SK-N-SH (cell line): ENCODE measurements around the gene AKAP9.

Experiments
- GABPA ChIP-seq: IDR thresholded peaks from 2 replicates; pipeline ENCODE4 v1.4.0; 2012; ENCODE audit warnings: low read depth, mild to moderate bottlenecking
- JUND ChIP-seq: IDR thresholded peaks from 2 replicates; pipeline ENCODE4 v1.4.0; 2012
- POLR2AphosphoS5 ChIP-seq: IDR thresholded peaks from 2 replicates; pipeline ENCODE4 v1.6.1; 2012; ENCODE audit warnings: low read depth, low read length
- TEAD4 ChIP-seq: IDR thresholded peaks from 2 replicates; pipeline ENCODE4 v1.4.0; 2012; ENCODE audit warnings: mild to moderate bottlenecking, borderline replicate concordance; ENCODE audit not compliant: insufficient read depth
- YY1 ChIP-seq: IDR thresholded peaks from 2 replicates; pipeline ENCODE4 v1.4.0; 2012; ENCODE audit warnings: low read depth, mild to moderate bottlenecking
- TF ChIP-seq, protein P1 (sequence below): fragments of 200-600 bp; sonication (generic); IDR thresholded peaks from 2 replicates; pipeline ENCODE4 v1.6.1; 2017; ENCODE audit warnings: antibody characterized with exemption, mild to moderate bottlenecking, moderate library complexity

DNA sequence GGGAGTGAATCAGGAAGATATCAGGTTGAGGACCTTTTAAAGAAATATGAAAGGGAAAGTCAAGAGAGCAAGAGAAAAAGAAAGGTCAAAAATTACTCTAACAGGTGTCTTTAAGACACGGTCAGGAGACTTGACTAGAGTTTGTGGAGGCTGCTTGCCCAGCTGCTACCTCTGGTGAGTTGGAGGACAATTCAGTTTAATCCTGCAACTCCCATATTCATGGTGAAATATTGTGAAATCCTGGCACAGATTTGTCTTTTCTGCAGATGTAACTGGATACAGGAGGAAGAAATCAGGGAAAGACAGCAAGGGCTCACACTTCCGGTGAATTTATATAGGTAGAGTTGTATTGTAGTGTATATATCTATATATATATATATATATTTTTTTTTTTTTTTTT is 93.5 kb downstream of the AKAP9 start:
- TF ChIP-seq YY1 (no peak), POLR2AphosphoS5 (no peak), GABPA (no peak), JUND (no peak), TEAD4 (no peak)
- TF ChIP-seq, protein P1, sequence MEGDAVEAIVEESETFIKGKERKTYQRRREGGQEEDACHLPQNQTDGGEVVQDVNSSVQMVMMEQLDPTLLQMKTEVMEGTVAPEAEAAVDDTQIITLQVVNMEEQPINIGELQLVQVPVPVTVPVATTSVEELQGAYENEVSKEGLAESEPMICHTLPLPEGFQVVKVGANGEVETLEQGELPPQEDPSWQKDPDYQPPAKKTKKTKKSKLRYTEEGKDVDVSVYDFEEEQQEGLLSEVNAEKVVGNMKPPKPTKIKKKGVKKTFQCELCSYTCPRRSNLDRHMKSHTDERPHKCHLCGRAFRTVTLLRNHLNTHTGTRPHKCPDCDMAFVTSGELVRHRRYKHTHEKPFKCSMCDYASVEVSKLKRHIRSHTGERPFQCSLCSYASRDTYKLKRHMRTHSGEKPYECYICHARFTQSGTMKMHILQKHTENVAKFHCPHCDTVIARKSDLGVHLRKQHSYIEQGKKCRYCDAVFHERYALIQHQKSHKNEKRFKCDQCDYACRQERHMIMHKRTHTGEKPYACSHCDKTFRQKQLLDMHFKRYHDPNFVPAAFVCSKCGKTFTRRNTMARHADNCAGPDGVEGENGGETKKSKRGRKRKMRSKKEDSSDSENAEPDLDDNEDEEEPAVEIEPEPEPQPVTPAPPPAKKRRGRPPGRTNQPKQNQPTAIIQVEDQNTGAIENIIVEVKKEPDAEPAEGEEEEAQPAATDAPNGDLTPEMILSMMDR: no peak
